Astrocyte (in vitro differentiated cells and primary cell): ENCODE measurements around the gene L3MBTL1. TPM values are rescaled to one million over a fixed set of nuclear protein-coding genes. Genes with fewer than 3 reads are reported as not detected.

Experiments
- DNase-seq: peaks from one replicate; pipeline ENCODE4 v3.0.0-alpha.2; 2010; ENCODE audit warnings: low read depth
- FAIRE-seq: peaks from 2 replicates; lab custom pipeline; 2011; peaks lifted over from hg19 to GRCh38; lab: Jason Lieb, UNC
- H2AFZ ChIP-seq: 2 replicates; pipeline ENCODE4 v1.6.0; 2012; ENCODE audit warnings: low read depth, low read length, inconsistent platforms
- H3K27ac ChIP-seq: 2 replicates; pipeline ENCODE4 v1.5.1; 2011; ENCODE audit warnings: low read depth, low read length, inconsistent platforms
- H3K27me3 ChIP-seq: 2 replicates; pipeline ENCODE4 v1.6.0; 2011; ENCODE audit warnings: low read length, inconsistent platforms; ENCODE audit not compliant: insufficient read depth
- H3K36me3 ChIP-seq: 2 replicates; pipeline ENCODE4 v1.5.1; 2011; ENCODE audit warnings: low read length, inconsistent platforms; ENCODE audit not compliant: insufficient read depth
- H3K4me1 ChIP-seq: 2 replicates; pipeline ENCODE4 v1.5.1; 2011; ENCODE audit warnings: low read length, inconsistent platforms; ENCODE audit not compliant: insufficient read depth
- H3K4me2 ChIP-seq: 2 replicates; pipeline ENCODE4 v1.6.0; 2012; ENCODE audit warnings: low read length, inconsistent platforms
- H3K4me3 ChIP-seq: 2 replicates; pipeline ENCODE4 v1.5.1; 2011; ENCODE audit warnings: low read depth, mild to moderate bottlenecking, low read length, inconsistent platforms; ENCODE audit not compliant: insufficient read depth
- H3K79me2 ChIP-seq: 2 replicates; pipeline ENCODE4 v1.6.0; 2012; ENCODE audit warnings: mild to moderate bottlenecking, low read length, inconsistent platforms; ENCODE audit not compliant: insufficient read depth
- H3K9ac ChIP-seq: 2 replicates; pipeline ENCODE4 v1.6.0; 2012; ENCODE audit warnings: mild to moderate bottlenecking, low read length, inconsistent platforms
- H3K9me3 ChIP-seq: 2 replicates; pipeline ENCODE4 v1.5.1; 2012; ENCODE audit warnings: low read depth, mild to moderate bottlenecking, low read length, inconsistent platforms; ENCODE audit not compliant: insufficient read depth
- H4K20me1 ChIP-seq: 2 replicates; pipeline ENCODE4 v1.6.0; 2012; ENCODE audit warnings: low read length, inconsistent platforms; ENCODE audit not compliant: insufficient read depth
- H3K27ac Mint-ChIP-seq: one replicate; pipeline ENCODE4 v1.8.0; 2021; ENCODE audit warnings: mild to moderate bottlenecking, mixed read lengths; ENCODE audit not compliant: unreplicated experiment
- H3K27me3 Mint-ChIP-seq: one replicate; pipeline ENCODE4 v1.8.0; 2021; ENCODE audit warnings: low read depth, mixed read lengths; ENCODE audit not compliant: unreplicated experiment
- H3K36me3 Mint-ChIP-seq: one replicate; pipeline ENCODE4 v1.8.0; 2021; ENCODE audit warnings: low read depth, mixed read lengths; ENCODE audit not compliant: unreplicated experiment
- H3K4me1 Mint-ChIP-seq: one replicate; pipeline ENCODE4 v1.8.0; 2021; ENCODE audit warnings: low read depth, mixed read lengths; ENCODE audit not compliant: unreplicated experiment
- H3K4me3 Mint-ChIP-seq: one replicate; pipeline ENCODE4 v1.8.0; 2021; ENCODE audit warnings: mild to moderate bottlenecking, moderate library complexity, mixed read lengths; ENCODE audit not compliant: unreplicated experiment
- H3K9me3 Mint-ChIP-seq: one replicate; pipeline ENCODE4 v1.8.0; 2021; ENCODE audit warnings: mild to moderate bottlenecking, mixed read lengths; ENCODE audit not compliant: unreplicated experiment
- CTCF ChIP-seq: IDR thresholded peaks from 2 replicates; pipeline ENCODE4 v1.5.1; 2011; ENCODE audit warnings: low read depth, mild to moderate bottlenecking, inconsistent platforms, low read length, moderate library complexity; ENCODE audit not compliant: insufficient read depth
- EZH2 ChIP-seq: IDR thresholded peaks from 2 replicates; pipeline ENCODE4 v1.6.1; 2012; ENCODE audit warnings: mild to moderate bottlenecking, low read length, inconsistent platforms; ENCODE audit not compliant: insufficient read depth
- total RNA-seq: library from RNA; stranded (reverse); gene quantifications from 2 replicates; pipeline ENCODE4 v1.2.1, GENCODE V29; 2021

Gene L3MBTL1
- total RNA-seq, 1 donor from 2014 or later, result 13.0 TPM

GRCh38 chr20:43583133-43583864 is 75.8 kb downstream of the L3MBTL1 start:
- no peaks in the 10 kb centered on the region for H3K36me3 Mint-ChIP-seq
- Histone ChIP-seq H3K4me2 (no peak overlapping the region), H3K27me3 (peaks cover 3% of the 10 kb centered on the region), H3K36me3 (no peaks in the 10 kb centered on the region), H3K27ac (no peak overlapping the region), H4K20me1 (no peaks in the 10 kb centered on the region), H2AFZ (no peak overlapping the region), H3K9me3 (no peaks in the 10 kb centered on the region), H3K79me2 (no peaks in the 10 kb centered on the region), H3K9ac (no peak overlapping the region), H3K4me1 (peaks cover 10% of the 10 kb centered on the region), H3K4me3 (no peak overlapping the region)
- no peak for TF ChIP-seq CTCF
- TF ChIP-seq EZH2, result no peak
- DNase-seq (no peak), FAIRE-seq (no peak)
- peak overlapping the region; percentile 62 for H3K27ac Mint-ChIP-seq
- H3K4me1 Mint-ChIP-seq, result peaks cover 18% of the 10 kb centered on the region
- no peak overlapping the region for H3K4me3 Mint-ChIP-seq
- peaks cover 8% of the 10 kb centered on the region for H3K27me3 Mint-ChIP-seq
- H3K9me3 Mint-ChIP-seq, result no peaks in the 10 kb centered on the region

- Histone ChIP-seq H3K27me3 (peaks cover 3% of the 10 kb centered on the region), H3K4me1 (peaks cover 10% of the 10 kb centered on the region), H3K4me3 (no peak overlapping the region), H3K4me2 (no peak overlapping the region), H3K9ac (no peak overlapping the region), H3K27ac (no peak overlapping the region), H3K9me3 (no peaks in the 10 kb centered on the region), H2AFZ (no peak overlapping the region), H3K79me2 (no peaks in the 10 kb centered on the region), H4K20me1 (no peaks in the 10 kb centered on the region), H3K36me3 (no peaks in the 10 kb centered on the region)
- TF ChIP-seq CTCF (no peak), EZH2 (no peak)
- DNase-seq (peak; percentile 95), FAIRE-seq (no peak)
- peak overlapping the region; percentile 62 for H3K27ac Mint-ChIP-seq
- H3K4me1 Mint-ChIP-seq, result peaks cover 18% of the 10 kb centered on the region
- H3K9me3 Mint-ChIP-seq, result no peaks in the 10 kb centered on the region
- H3K4me3 Mint-ChIP-seq, result no peak overlapping the region
- H3K27me3 Mint-ChIP-seq, result peaks cover 7% of the 10 kb centered on the region
- no peaks in the 10 kb centered on the region for H3K36me3 Mint-ChIP-seq
Measured at GRCh38 chr20:43583982-43584432, 76.5 kb downstream of the L3MBTL1 start.
